Activated T-cell treated with anti-CD3 and anti-CD28 coated beads for 24 hours (primary cell): ENCODE results near the gene TCL1B.
"Not testable (repeated sequence)": the region's sequence is repeated elsewhere in the genome, so short reads cannot be mapped to it uniquely, and the experiment has no call there.

Experiments used
- DNase-seq: peaks from one replicate; pipeline ENCODE4 v3.0.0-alpha.2; 2020; ENCODE audit warnings: low read depth

TCL1B gene

DNA sequence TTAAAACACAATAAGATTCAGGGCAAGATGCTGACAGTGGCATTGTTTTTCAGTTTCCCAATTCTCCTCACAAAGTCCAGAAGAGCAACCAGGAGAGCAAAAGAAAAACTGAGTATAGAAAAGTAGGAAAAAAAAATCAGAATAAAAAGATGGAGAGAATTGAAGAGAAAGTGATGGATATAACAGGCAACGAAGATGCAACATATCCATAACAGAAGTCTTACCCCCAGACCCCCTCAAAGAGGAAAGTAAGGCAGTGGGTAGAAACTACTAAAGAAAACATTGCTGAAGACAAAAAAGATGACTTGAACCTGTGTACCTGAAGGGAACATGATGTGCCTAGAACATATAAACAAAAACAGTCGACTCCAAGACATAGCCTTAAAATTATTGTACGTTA, 17.1 kb downstream of the TCL1B start:
- DNase-seq = no peak

DNA sequence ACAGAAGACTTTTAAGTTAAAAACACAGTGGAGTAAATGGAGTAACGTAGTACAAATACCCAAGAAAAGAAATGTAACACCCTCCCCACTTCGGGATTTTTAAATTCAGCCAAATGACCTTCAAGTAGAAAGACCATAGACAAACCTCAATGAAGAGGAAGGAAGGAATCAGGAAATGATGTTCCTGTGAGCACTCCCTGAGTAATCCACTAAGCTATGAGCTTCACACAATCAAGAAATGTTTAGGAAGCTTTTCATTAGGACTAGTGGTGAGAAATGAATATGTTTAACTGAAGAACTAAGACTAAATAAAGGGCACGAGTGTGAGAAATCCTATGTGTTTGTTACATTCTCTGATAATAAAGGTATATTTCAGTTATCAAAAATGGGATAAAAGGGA, 17.6 kb downstream of the TCL1B start:
- DNase-seq = no peak

DNA sequence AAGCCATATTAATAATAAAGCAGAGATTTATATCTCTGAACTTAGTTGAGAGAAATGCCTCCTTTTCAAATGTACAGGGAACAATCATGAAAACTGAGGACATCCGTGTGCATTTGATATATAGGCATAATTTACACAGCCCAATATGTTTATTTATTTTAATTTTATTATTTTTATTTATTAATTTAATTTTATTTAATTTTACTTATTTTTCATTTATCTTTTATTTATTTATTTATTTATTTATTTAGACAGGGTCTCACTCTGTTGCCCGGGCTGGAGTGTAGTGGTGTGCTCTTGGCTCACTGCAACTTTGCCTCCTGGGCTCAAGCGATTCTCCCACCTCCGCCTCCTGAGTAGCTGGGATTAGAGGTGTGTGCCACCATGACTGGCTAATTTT, 19.3 kb downstream of the TCL1B start:
- DNase-seq = no peak

DNA sequence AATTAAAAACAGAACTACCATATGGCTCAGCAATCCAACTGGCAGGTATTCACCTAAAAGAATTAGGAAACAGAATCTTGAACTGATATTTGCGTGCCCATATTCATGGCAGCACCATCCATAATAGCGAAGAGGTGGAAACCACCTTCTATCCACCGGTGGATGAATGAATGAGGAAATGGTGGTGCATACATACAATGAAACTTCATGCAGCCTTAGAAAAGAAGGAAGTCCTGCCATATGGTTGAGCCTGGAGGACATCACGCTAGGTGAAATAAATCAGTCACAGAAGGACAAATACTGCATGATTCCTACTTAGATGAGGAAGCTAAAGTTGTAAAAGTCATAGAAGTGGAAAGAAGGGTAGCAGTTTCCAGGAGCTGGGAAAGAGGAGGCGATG, 21.1 kb downstream of the TCL1B start:
- DNase-seq = no peak

DNA sequence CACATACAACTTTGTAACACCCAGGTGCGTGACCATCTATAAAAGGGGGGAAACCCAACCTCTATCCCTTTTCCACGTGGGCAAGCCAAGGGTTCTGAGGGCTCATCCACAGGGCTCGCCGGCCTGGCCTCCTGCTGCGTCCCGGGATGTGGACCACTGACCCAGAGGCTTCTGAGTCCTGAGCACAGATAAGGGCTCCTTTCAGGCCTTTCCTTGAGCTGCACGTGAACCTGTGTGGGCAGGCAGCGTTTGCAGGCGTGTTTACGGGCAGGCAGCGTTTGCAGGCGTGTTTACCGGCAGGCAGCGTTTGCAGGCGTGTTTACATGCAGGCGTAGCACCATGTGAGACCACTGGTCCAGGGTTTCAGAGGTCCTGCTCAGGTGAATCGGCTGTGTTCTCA, 23.9 kb downstream of the TCL1B start:
- DNase-seq = no peak

DNA sequence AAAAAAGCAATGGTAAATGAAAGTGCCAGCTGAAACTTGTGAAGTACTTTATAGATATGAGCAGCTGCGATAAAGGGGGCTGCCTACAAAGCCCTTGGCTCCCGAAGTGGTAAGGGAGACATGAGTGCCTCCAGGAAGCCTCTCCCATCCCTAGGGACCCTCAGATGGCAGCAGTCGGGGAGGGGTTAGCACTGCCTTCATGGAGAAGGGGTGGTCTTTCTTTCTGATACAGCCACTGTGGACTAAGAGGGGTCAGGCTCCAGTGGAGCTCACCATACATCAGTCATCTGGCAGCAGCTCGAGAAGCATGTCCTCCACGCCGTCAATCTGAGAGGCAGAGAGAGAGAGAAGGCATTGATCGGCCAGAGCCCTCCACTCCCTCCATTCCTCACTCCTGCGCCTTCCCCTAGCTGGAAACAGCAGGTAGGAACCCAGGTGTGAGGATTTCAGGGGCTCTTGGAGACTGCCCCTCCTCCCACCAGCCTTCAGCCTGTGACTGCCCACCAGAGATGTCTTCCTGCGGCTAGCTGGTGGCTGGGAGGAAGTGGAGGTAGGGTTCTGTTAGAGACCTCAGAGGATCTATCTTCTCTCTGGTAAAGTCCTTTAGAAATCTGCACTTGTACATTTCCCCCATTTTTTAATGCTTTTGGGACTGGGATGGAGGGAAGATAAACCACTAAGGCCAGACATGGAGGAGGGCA, 25.4 kb downstream of the TCL1B start:
- DNase-seq = no peak

DNA sequence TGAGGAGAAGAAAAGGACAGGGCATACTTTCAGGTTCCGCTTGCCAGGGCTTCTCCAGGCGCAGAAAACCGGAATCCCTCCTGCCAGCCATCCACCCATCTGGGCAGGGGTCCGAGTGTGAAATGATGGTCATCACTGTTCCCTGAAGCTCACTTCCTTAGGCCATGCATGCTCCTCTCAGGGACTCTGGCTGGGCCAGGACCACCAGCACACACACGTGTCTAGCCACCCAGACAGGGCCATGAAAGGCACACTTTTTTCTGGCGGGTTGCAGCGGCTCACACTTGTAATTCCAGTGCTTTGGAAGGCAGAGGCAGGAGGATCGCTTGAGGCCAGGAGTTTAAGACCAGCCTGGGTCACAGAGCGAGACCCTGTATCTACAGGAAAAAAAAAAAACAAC, 26.2 kb downstream of the TCL1B start:
- DNase-seq = no peak

DNA sequence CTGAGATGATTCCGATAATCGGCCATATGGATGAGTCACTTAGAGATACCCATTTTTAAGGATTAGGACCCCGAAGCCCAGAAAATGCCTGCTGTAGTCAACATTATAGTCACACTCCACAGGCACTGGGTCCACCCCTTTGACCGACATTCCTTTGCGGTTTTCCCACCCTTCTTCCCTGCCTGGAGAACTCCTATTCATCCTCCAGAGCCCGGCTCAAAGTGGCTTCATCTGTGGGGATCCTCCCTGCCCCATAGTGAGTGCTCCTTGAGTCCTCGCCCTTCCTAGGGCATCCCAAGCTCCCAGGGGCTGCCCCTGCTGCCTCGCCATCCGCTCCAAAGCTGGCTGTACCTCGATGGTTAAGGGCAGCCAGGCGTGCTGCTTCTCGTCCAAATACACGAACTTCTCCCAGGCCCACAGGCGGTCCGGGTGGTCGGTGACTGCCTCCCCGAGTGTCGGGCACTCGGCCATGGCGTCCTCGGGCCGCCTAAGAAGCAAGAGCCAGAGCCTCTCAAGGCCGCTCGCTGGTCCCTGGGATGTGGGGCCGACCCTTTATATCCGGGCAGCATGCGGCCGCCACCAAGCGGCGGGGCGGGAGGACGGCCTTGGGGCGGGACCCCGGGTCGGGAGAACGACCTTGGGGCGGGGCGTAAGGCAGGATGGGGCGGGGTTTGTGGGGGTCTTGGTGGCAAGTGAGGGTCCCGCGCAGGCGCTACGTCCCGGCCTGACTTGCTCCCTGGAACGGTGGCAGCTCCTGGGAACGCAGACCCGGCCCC, 27.6 kb downstream of the TCL1B start, which contains the start of gene TCL1A:
TSS of gene TCL1A (minus strand) at position 530 of the 776 bp plus-strand sequence. CDS start at position 471, 59 bp downstream.
- no peak for DNase-seq

DNA sequence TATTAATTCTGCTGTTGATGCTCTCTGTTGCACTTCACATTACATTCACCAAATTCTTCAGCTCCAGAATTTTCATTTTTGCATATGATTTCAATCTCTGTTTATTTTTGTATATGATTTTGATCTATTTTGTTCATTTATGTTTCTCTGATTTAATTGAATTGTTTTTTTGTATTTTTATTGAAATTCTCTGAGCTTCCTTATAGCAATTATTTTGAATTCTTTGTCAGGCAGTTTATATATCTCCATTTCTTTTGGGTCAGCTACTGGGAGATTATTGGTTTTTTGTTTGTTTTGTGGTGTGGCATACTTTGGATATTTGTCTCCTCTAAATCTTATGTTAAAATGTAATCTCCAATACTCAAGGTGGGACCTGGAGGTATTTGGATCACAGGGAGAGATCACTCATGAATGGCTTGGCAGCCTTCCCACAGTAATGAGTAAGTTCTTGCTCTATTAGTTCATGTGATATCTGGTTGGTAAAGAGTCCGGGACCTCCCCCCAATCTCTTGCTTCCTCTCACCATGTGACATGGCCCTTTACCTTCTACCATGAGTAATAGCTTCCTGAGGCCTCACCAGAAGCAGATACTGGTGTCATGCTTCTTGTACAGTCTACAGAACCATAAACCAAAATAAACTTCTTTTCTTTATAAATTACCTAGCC, 36.4 kb downstream of the TCL1B start:
- no peak for DNase-seq

DNA sequence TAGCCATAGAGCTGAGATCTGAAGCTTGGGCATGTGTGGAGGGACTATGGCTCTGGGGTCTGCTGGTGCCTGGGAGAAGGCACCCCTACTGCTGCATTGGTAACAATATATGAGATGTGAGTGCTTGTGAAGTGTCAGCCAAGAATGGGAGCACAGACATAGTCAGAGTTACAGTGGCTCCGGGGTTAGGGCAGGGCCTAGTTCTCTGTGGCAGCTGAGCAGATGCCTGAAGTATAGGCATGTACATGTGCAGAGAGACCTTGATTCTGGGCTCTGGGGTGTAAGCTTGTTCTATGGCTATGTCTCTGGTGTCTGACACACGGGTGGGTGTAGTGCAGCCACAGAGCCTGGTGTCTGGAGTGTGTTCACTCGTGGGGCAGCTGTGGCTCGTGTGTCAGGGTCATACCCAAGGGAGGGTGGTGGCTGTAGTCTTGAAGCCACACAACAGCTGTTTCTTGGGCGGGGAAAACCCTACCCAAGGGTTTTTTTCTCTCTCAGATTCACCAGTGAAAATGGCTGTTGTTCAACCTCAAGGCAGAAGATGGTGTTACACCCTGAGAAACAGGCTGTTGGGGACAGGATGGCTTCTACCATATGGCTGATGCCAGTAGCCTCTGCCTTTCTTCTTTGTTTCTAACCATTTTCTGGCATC, 39.6 kb downstream of the TCL1B start:
- DNase-seq = no peak

DNA sequence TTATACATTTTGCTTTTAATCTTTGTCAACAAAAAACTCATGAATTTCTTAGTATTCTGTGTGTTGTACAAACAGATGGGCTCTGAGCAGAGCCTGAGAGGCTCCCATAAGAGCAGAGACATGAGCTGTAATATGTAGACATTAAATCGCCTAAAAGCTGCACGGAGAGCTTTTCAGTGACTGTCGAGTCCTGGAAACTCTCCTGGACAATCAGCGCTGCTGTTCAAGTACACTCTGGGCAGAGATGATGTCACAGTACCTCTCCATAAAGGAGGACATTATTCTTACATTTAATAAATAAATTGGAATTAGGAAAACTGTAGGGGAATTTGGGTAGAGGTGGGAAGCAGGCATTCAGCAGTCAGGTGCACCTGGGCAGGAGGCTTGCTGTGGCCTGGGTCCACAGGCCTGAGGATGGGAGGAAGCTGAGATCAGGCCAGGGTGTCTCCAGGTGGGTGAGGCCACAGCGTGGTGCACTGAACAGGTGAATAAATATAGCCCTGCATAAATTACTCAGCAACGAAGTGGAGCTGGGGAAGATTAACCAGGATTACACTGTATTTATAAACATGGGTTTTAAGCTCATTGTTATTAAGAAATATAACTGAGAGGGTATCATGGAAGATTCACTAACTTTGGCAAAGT, 41.0 kb downstream of the TCL1B start:
- no peak for DNase-seq

DNA sequence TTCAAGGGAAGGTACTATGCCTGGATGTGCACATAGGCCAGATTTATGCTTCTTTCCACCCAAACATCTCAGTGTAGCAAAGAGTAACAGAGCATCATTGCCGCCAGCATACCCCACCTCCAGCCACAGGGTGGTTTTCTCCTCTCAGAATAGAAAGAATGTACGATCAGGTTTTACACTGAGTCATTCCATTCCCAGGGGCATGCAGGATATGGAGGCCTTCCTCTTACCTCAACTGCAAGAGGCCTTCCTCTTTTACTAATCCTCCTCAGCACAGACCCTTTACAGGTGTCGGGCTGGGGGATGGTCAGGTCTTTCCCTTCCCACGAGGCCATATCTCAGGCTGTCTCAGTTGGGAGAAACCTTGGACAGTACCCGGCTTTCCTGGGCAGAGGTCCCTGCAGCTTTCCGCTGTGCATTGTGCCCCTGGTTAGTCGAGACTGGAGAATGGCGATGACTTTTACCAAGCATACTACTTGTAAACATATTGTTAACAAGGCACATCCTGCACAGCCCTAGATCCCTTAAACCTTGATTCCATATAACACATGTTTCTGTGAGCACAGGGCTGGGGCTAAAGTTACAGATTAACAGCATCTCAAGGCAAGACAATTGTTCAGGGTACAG, 43.3 kb downstream of the TCL1B start:
- not testable (repeated sequence) for DNase-seq

DNA sequence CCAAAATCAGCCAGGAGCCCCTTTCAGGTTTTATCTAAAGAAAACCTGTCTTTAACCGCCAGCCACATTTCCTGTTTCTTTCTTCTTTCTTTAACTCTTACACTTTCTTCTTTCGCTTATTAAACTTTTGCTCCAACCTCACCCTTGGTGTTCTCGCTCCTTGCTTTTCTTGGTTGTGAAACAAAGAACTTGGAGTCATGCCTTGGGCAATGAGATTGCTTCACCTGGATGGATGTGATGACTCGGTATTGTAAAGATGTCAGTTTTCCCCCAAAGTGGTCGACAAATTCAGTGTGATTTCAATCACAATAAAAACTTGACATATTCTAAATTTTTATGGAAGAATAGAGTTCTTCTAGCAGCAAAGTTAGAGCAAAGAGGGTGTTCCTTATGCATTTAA, 43.9 kb downstream of the TCL1B start:
- no peak for DNase-seq

DNA sequence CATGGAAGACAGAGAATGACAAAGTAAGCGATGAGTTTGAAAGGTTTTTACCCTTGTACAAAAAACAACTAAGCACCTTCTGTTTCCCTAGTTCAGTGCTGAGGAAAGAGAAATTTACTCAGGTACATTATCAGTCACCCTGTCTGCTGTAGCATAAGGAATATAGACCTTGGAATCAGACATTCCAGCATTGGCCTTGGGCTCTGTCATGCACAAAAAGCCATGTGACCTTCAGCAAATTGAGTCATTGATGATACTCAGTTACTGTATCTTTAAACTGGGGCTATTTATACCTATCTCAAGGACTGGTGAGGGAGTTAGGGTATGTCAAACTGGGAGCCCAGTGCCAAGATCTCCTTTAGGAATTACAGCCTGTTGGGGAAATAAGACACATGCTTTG, 47.0 kb downstream of the TCL1B start:
- no peak for DNase-seq

DNA sequence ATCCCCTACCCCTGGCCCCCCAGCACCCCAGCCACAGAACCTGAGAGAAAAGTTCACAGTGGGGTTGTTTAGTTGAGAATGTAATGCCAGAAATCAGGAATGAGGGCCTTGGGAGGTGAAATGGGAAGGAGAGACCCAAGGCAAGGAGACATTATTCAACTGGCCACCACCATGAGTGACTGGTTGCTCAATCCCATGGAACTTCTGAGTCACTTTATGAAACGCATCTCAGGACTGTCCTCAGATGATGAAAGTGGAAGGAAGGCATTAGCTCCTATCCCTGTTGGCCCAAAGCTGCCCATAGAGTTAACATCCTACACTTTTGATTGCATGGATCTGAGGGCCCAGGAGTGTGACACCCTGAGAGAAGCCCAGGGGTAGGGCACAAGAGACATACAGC, 53.1 kb downstream of the TCL1B start:
- DNase-seq = no peak

DNA sequence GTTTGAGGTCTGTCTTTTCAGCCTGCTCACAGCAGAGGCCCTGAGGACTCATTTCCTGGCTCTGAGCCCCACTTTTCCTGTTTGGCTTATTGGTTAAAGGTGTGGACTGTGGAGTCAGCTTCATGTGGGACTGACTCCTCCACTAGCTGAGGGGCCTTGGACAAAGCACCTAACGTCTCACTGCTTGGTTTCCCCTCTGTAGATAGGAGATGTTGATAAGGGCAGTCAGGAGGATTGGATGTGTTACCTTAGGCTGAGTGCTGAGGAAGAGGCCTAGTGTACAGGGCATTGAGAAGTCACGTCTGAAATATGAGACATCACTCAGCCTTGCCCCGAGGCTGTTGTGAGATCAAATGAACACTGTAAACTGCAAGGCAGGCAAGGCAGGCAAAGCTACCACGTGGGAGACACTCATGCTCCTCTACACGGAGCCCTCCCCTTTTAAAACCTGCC, 54.8 kb downstream of the TCL1B start:
- DNase-seq = no peak

DNA sequence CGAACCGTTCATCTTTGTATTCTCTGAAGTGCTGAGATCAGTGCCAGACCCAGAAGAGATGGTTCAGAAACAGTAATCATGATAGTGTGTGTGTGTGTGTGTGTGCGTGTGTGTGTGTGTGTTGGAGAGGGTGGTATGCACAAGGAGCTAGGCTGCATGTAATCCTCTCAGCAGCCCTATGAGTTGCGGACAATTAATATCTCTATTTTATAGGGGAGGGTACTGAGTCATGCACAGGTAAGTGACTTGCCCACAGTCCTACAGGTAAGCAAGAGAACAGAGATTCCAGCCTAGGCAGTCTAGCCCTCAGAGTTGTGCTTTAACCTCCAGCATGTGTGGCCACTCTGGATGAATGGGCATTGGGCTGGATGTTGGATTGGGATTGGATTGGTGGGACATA, 55.6 kb downstream of the TCL1B start:
- no peak for DNase-seq
